GM12875 (cell line): ENCODE data around the gene HMGXB3.
A peak's percentile ranks its signal among the peaks of the same experiment; 100 is the strongest.

Experiments used
- H3K4me3 ChIP-seq: one replicate; pipeline ENCODE4 v1.5.1; 2011; ENCODE audit warnings: low read depth, low read length, control low read depth
- TF ChIP-seq, protein P1 (sequence below): IDR thresholded peaks from 2 replicates; pipeline ENCODE4 v1.5.1; 2011; ENCODE audit warnings: low read depth, mild to moderate bottlenecking, control low read depth, inconsistent platforms, low read length, moderate library complexity, borderline replicate concordance; ENCODE audit not compliant: insufficient read depth

Gene HMGXB3

DNA sequence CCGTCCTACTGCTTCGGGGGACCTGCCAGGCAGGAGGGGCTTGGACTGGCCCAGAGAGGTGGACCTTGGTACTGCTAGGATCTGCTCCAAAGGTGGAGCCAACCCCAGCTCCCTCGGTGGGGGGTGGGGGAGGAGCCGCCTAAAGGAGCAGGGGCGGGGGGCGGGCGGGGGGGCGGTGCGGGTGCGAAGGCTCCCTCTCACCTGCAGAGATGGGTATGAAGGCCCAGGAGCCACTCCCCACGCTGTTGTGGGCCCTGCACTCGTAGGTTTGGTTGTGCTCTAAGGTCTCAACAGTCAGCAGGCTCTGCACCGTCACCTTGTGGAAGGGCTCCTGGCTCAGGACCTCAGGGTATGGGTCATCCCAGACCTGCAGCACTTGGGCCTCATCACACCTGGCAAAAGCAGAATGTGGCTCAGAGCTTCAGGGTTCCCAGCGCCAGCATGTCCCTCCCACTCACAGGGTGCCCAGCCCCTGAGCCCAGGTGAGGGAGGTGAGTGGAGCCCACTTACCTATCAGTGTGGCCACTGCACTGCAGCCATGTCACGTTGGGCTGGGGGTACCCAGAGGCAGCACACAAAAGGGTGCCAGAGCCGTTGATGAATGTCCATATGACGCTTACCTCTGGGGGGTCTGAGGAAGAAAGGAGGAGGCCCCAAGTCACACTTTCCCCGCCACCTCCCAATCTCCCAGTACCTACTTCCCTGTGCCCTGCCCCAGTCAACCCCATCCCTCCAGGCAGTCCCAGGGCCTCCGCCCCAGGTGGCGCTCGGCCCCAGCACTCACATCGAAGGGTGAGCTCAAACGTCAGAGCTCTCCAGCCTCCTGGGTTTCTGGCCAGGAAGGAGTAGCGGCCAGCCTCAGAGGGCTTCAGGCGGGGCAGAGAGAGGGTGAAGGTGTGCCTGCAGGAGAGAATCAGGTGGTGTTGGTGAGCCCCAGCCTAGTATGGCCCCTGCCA, 69.4 kb downstream of the HMGXB3 start:
- no peak overlapping the region for H3K4me3 ChIP-seq
- TF ChIP-seq, protein P1, sequence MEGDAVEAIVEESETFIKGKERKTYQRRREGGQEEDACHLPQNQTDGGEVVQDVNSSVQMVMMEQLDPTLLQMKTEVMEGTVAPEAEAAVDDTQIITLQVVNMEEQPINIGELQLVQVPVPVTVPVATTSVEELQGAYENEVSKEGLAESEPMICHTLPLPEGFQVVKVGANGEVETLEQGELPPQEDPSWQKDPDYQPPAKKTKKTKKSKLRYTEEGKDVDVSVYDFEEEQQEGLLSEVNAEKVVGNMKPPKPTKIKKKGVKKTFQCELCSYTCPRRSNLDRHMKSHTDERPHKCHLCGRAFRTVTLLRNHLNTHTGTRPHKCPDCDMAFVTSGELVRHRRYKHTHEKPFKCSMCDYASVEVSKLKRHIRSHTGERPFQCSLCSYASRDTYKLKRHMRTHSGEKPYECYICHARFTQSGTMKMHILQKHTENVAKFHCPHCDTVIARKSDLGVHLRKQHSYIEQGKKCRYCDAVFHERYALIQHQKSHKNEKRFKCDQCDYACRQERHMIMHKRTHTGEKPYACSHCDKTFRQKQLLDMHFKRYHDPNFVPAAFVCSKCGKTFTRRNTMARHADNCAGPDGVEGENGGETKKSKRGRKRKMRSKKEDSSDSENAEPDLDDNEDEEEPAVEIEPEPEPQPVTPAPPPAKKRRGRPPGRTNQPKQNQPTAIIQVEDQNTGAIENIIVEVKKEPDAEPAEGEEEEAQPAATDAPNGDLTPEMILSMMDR, result no peak

DNA sequence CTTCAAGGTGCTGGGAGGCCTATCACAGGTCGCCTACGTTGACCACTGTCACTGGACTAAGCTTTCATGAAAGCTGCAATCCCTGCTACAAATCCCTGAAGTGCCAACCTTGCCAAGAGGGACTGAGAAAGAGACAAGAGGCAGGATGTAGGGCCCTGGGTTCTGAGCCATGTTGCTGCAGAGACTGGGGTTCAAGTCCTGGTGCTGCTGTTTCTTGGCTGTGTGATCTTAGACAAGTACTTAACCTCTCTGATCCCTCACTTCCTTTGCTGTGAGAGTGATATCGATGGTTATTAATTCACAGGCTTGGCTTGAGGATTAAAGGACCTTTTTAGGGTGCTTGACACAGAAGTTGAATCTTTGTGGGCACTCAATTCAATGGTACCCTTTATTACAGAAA, 70.3 kb downstream of the HMGXB3 start:
- TF ChIP-seq, protein P1, result no peak

DNA sequence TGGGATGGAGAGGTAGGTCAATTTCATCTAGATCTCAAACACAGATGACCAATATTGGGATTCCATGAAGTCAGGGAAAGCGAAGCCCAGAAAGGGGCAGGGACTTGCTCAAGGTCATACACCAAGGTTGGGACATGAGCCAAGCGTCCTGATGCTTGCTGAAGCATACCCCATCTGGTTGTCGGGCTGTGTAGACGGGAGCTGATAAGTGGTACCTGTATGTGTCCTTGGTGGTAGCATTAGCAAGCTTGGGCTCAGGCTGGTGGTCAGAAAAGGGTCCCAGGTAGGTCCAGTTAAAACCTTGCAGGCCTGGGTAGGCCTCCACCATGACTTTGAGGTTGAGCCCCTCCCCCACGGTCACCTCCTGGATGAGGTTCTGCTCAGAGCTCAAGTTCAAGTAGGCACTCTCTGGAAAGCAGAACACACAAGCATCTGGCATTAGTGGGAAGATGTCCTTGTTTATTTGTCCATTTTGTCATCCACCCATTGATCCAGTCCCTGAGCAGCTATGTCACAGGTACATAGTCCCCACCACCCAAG, 72.6 kb downstream of the HMGXB3 start:
- TF ChIP-seq, protein P1, result no peak
- H3K4me3 ChIP-seq, result no peak overlapping the region

More for the DNA sequence above, 70.3 kb downstream of the HMGXB3 start:
- no peak overlapping the region for H3K4me3 ChIP-seq

DNA sequence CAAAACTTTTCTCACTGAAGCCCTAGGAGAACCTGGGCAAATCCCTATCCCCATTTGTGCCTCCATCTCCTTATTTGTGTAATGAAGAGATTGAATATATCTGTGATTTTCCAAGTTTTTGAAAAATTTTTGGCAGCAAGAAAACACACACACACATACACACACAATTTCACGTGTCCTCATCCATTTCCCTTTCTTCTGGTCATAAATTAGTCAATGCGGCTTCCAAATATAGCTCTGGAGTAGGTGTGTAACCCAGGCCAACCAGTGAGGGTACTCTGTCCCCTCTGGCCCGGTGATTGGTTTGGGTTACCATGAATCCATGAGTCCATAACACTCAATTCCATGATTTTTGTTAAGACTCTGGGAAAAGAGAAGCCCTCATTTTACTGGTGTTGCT, 73.1 kb downstream of the HMGXB3 start:
- H3K4me3 ChIP-seq, result no peak overlapping the region
- TF ChIP-seq, protein P1, result no peak

DNA sequence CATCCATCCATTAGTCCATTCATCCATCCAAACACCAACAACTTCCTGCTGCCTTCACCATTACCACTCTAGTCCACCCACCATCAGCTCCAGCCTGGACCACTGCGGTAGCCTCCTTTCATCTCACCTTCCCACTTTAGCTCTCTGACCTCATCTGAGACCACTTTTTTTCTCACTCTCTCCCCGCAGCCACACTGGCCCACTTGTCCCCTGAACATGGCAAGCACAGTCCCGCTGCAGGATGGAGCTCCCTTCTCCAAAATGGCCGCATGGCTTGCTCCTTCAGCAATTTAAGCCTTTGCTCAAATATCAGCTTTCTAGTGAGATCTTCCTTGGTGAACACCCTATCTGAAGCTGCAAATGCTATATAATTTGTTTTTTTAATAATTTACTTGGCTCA, 74.7 kb downstream of the HMGXB3 start:
- TF ChIP-seq, protein P1, result no peak
- no peak overlapping the region for H3K4me3 ChIP-seq

DNA sequence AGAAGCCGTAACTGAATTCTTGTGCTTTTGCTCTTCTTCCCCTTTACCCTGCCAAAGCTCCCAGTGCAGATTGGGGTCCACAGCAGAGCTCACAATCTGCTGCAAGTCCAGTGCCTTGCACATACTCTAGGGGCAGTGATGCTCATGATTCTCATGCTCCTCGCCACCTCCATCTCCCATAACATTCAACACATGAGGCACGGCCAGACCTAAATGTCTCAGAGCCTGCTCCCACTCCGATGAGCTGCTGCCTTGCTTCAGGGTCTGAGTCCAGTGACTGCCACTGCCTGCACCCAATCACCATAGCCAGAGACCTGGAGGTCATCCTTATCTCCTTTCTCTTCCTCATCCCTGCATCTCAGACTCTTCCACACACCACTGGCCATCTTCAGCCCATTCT, 75.3 kb downstream of the HMGXB3 start:
- H3K4me3 ChIP-seq, result no peak overlapping the region
- TF ChIP-seq, protein P1, result peak; percentile 24; the same call in 1 of the 2 replicates
